Hematopoietic multipotent progenitor cell treated with erythropoietin and hydrocortisone succinate and interleukin-3 and kit ligand, for 17 days (in vitro differentiated cells): ENCODE measurements around the gene KLHL8.
"Not testable (repeated sequence)": the region's sequence is repeated elsewhere in the genome, so short reads cannot be mapped to it uniquely, and the experiment has no call there.

Experiments
- DNase-seq: peaks from one replicate; pipeline ENCODE4 v3.0.0-alpha.2; 2015; ENCODE audit warnings: low spot score

Gene KLHL8

DNA sequence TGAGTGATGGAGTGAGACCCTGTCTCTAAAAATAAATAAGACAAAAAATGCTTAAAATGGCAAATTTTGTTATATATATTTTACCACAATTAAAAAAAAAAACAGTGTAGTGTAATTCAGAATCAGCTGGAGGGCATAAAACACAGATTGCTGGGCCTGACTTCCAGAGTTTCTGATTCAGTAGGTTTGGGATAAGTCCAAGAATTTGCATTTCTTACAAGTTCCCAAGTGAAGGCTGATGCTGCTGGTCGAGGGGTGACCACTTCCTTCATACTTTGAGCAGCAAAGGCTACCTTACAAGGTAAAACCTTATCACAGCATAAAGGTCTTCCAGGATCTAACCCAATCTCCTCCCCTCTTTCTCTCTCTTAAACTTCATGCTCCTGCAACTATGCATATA, 40.7 kb downstream of the KLHL8 start:
- DNase-seq = no peak

DNA sequence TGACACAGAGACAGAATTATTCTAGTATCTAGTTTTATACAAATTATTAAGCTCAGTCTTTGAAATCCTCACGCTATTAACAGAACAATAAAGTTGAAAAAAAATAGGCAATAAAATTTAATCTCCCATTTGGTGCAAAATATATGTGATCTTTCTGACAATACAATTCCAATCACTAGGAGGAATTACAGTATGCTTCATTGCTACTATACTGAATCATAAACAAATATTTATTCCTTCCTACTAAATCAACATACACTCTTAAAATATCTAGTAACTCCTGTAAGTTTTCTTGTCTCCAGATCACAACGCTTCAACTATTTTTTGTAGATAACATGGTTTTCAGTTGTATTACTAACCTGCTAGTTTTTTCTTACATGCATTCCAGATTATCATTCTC, 45.7 kb downstream of the KLHL8 start:
- no peak for DNase-seq

DNA sequence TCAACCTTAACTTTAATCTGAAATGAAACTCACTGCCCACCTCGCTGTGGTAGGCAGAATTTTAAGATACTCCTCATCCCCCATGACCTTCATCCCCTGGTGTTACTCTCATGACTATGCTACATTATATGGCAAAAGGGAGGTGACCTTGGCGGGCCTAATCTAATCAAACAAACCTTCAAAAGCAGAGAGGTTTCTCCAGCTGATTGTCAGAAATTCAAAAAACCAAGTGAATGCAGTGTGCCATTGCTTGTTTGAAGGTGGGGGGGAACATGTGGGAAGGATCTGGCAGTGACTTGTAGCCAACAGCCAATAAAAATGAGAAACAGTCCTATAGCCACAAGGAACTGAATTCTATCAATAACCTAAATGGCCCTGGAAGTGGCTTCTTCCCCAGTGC, 48.5 kb downstream of the KLHL8 start:
- no peak for DNase-seq

DNA sequence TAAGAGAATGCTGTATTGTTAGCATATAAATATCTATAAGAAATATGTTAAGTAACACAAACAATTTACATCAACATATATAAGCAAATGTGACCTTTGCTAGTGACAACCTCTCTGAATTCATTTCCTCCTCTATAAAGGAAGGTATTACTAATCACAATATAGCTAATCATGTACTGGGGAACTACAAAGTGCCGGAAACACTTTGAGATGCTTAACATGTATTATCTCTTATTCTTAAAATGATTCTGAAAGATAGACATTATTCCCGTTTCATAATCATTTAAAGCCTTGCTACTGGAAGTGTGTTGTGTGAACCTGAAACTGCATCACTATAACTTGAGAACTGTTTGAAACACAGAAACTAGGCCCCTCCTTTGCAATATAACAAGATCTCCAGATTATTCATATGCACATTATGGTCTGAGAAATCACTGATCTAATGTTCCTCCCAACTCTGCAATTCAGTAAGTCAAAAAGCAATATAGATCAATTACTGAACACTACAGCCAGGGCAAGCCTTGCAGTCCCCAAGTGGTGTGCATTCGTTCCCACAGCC, 54.0 kb downstream of the KLHL8 start:
- no peak for DNase-seq

DNA sequence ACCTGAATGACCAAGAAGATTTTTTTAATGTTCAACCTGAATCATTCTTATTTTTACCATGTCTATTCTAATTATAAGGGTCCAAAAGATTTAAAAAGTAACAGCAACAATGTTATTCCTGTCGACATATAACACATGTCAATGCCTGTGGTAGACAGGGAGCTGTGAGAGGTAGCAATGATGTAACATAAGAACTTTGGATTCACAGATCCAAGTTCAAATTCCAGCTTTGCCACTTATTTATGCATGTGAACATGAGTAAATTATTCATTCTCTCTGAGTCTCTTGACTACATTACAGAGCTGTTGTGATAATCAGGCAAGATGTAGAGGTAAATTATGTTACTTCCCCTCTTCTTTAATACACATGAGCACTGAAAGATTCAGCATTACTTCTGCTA, 54.5 kb downstream of the KLHL8 start:
- DNase-seq = no peak

DNA sequence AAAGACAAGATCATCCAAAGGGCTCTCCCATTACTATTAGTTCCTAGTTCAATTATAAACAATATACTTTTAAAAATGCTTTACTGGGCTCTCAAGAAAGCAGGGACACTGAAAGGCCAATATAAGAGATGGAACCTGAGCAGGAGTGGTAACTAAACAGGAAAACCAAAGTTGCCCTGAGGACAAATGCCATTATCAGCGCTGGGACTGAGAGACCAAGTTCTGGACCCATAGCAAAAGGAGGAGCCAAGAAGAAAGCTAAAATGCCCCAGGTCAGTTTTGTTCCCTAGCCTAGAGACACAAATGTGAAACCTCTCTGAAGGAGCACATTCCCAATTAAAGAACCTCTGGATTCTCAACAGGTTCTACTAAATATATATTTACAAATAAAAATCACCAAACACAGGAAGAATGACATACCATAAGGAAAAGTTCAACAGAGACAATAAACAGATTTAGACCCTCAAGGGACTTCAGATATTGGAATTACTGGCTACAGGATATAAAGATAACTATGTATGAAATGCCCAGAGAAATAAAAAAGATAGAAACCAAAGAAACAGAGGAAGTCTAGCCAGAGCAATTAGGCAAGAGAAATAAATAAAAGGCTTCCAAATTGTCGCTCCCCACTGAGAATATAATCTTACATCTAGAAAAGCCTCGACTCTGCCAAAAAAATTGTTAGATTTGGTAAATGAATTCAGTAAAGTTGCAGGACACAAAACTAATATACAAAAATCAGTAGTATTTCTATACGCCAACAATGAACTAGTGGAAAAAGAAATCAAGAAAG, 67.1 kb downstream of the KLHL8 start:
- no peak for DNase-seq

DNA sequence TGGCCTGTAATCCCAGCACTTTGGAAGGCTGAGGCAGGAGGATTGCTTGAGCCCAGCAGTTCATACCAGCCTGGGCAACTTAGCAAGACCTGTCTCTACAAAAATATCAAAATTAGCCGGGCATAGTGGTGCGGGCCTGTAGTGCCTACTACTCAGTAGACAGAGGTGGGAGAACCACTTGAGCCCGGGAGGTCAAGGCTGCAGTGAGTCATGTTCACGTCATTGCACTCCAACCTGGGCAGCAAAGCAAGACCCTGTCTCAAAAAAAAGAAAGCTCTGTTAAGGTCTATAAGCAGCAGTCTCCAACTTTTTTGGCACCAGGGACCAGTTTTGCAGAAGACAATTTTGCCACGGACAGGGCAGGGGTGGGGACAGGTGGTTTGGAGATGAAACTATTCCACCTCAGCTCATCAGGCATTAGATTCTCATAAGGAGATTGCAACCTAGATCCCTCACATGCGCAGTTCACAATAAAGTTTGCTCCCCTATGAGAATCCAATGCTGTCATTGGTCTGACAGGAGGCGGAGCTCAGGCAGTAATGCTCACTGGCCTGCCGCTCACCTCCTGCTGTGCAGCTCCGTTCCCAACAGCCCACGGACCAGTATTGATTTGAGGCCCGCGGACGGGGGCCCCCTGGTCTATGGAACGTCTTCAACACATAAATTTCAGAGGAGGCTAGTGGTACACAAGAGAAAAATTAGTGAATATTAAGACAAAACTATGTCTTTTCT, 67.9 kb downstream of the KLHL8 start:
- DNase-seq = no peak

DNA sequence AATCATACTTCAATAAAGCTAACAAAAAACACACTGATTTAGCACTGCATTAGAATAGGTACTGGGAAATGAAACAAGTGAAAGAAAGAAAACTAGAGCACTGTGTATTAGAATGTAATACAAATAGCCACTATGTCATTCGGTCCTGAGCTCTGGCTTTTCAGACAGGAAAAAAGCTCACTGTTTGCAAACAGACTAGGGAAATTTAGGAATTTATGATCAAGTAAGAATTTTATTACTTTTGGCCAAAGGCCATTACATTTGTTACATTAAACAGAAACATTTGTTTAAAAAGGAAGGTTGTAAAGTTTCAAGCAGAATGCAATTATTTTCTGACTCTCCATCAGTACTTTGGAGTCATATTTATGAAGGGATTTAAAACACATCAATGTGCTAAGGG, 68.7 kb downstream of the KLHL8 start:
- no peak for DNase-seq

DNA sequence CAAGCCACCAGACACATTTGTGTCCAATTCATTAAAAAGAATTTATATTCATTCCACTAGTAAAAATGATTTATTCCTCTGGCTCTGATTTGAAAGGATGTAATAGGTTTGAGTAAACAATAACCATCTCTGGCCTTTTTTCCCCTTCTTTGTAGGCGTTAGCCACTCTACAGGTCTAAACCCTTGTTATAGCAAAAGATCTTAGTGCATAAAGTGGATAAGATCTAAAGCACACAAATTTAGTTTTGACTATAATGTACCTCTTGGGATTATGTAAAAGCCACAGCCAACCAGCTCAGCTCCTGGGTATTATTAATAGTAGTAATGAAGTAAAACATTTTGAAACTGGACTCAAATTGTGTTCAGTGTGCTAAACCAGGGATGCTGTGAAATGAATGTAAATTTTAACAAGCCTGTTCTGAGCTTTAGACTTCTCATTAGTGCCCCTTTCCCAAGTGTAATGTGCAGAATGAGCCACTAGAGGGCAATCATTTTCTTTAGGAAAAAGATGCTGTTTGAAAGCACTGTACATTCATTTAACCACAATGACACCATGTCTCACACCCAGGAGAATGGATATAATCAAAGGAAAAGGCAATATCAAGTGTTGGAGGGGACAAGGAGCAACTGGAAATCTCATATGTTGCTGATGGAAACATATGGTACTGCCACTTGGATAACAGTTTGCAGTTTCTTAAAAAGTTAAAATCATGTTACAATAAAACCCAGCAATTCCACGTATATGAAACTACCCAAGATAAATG, 69.7 kb downstream of the KLHL8 start:
- DNase-seq = peak; percentile 83

DNA sequence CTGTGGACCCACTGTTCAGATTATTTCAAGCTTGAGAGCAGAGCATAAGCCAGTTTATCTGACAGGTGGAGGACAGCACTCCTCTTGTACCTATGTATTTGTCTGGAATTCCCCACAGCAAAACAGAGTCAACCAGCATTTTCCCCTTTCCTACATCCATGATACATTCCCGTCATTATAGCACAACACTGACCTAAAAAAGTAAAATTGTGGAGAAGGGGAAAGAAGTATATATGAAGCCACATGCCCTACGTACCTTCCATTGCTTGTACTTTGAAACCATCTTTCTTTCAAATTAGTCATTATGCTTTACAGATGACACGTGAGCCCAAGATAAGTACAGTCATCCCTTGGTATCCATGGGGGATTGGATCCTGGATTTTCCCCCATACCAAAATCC, 73.3 kb downstream of the KLHL8 start:
- DNase-seq = no peak

DNA sequence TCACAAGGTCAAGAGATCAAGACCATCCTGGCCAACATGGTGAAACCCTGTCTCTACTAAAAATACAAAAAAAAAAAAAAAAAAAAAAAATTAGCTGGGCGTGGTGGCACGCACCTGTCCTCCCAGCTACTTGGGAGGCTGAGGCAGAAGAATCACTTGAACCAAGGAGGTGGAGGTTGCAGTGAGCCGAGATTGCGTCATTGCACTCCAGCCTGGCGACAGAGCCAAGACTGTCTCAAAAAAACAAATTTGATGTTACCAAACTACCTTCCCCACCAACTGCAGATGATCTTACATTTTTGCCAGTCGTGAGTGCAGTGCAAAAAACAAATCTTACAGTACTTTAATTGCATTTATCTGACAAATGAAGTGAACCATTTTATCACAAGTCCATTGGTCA, 74.5 kb downstream of the KLHL8 start:
- not testable (repeated sequence) for DNase-seq

DNA sequence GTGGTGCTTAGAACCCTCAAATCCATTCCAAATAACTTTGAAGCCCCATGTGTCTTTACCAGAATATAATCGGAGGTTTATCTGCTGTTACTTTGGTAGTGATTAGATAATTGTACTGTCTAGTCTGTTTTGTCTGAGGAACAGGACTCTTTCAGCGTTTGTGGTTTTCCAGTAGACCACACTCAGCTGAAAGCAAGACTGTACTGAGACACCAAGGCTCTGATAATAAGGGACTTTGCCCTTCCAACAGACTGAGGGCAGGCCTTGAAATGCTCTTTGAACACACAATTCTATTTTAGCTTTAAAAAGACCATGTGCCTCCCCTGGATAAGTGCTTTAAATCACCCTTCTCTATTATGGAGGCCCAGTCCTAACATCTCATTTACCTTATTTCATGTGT, 76.1 kb downstream of the KLHL8 start:
- DNase-seq = no peak

DNA sequence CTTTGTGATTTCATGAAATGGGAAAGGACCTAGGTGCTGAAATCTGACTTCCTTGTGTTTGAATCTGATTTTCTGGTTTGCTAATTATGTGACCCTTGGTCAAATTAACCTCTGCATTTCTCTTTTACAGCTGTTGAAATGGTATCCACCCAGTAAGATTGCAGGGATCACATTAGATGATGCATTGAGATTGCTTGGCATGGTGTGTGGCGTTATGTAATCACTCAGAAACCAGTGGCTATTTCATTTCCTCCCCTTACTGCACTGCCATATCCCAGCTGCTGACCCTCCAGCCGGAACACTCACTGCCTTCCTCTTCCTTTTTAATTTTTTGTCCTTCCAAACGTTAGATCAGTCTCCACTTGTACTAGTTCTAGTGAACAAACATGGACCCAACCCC, 79.0 kb downstream of the KLHL8 start:
- no peak for DNase-seq

DNA sequence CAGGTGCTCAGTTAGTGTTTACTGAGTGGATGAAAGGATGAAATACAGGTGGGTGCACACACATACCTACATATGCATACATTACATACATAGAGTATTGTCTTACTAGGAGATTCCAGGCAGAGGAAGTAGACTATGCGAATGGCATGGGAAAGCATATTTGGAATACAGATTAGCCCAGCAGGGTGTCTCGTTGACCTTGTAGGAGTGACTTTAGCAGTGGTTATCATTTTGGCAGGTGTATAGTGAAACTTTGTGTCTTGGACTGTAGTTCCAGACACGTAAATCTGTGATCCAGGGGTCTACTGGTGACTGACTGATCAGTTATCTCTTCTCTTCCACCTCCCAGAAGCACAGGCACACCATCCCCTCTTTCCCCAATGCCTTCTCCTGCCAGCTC, 86.3 kb downstream of the KLHL8 start:
- DNase-seq = no peak

DNA sequence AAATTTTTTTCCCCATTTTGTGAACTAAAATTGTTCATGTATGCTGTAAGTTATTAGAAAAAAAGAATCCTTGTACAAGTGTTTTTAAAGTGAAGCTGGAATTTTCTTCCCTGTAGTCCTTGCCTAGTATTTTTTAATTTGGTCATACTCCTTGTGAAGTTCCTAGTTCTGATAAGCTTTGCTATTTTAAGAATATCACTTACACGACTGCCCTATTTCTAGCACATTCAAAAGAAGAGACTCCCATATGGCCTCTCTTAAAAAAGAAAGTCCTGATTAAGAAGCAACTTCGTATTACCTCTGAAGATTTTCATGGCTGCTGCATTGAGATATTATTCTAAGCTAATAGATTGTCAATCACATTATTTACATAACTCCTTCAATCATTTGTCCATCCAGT, 87.2 kb downstream of the KLHL8 start:
- no peak for DNase-seq

DNA sequence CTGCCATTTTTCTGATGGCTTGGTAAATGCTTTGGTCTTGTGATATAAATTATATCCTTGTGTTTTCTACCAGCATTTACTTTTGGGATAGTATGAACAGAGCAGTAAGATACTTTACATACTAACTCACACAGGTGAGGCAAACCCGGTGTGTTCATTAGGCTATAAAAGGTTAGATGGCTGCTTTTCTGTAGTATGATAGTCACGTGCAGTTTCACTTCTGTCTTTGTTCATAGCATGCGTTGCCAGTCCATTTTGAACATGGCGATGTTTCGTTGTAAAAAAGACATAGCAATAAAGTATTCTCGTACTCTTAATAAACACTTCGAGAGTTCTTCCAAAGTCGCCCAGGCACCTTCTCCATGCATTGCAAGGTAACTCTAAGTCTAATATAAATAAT, 88.4 kb downstream of the KLHL8 start:
- no peak for DNase-seq

DNA sequence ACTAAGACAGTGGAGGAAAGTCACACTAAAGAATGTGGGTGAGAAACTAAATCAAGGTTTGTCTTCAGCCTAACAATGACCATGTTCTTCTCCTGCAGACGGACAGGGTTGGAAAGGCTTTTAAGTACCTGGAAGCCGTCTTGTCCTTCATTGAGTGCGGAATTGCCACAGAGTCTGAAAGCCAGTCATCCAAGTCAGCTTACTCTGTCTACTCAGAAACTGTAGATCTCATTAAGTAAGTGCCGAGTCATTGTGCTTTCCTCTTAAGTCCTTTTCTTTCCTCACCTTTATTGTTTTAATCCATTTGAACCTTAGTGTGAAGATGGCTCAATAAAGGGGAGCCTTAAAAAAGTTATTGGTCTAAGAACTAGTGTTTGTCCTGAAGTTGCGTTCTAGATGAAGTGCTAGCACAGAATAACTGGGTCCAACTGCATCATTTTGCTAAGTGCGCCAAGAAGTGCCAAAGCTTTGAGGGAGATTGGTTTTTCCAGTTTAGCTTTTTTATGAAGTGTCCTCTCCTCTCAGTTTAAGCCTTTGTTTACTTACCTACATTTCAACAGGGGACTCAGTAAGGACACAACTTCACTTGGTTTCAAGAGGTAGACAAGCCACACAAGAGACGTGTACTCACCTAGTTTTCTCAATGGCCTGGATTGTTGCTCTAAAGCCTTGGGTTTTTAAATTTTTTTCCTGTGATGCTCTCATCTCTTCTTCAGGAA, 89.3 kb downstream of the KLHL8 start:
- DNase-seq = no peak

DNA sequence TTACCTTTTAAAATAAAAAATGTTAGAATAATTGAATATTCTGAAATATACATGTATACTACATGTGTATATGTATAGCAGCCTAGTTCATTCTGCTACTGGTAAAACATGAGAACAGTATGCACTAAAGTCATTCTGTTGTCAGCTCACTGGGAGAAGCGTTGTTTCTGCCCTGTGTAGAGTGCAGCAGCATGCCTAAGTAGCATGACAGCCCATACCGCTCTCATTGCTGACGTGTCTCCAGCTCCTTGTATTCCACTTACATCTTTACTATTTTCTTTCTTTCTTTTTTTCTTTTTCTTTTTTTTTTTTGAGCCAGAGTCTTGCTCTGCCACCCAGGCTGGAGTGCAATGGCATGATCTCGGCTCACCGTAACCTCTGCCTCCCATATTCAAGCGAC, 90.7 kb downstream of the KLHL8 start:
- no peak for DNase-seq

DNA sequence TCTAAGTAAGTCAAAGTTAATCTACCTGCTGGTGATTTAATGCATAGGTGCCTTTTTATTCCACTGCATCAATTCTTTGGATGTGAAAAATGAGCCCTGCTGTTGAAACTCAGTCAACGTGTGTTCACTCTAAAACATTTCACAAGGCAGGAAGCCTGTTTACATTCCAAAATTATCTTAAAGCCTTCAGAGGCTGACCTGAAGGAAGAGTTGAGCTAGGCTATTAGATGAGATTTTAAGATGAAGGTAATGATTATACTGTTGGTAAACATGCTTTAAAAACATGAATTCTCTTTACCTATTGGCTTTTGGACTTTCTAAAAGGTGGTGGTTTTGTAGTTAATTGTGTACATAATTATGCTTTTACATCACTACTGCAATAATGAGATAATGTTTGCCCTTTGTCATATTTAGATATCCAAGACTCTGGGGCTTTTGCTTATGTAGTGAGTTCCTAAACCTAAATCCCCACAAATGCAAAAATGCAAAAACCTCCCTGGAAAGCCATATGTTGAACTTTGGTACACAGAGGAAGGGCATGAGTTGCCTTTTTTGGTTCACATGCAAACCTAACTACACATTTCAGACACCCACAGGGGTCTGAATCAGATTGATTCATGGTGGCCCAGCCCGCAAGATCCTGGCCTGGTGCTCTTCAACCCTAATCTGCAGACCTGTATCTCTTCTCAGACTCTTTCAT, 92.3 kb downstream of the KLHL8 start:
- DNase-seq = no peak

DNA sequence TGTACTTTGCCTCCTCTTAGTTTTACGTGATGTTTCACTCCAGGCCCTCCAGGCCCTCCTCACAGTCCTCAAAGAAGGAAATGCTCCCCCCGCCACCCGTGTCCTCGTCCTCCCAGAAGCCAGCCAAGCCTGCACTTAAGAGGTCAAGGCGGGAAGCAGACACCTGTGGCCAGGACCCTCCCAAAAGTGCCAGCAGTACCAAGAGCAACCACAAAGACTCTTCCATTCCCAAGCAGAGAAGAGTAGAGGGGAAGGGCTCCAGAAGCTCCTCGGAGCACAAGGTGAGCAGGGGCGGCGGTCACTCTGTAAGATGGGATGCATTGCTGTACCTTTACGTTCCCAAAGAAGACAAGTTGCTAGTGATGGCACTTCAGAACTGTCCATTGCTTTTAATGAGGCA, 94.4 kb downstream of the KLHL8 start:
- DNase-seq = no peak

DNA sequence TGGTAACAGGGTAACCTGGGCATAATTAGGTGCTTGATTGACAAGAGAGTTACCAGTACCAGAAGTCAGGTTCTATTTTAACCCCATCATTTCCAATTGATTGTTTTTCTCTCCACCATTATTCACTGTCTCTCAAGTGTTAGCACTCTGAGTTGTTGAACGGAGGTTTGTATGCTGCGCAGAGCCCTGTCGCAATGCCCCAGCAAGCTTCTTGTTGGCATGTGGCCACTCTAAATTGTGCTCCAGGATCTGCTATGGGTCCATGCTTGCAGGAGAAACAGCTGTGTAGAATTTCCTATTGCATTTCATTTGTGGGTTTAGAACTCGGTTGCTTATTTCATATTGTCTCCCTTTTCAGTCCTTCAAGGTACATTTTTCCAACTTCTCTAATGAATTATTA, 98.2 kb downstream of the KLHL8 start:
- no peak for DNase-seq
